Central memory CD4-positive, alpha-beta T cell (primary cell): ENCODE measurements around the gene SLC39A9.
A peak's percentile ranks its signal among the peaks of the same experiment; 100 is the strongest.
"Not testable (repeated sequence)": the region's sequence is repeated elsewhere in the genome, so short reads cannot be mapped to it uniquely, and the experiment has no call there.

ENCODE experiments used
- DNase-seq: peaks from one replicate; pipeline ENCODE4 v3.0.0; 2022

SLC39A9 gene

DNA sequence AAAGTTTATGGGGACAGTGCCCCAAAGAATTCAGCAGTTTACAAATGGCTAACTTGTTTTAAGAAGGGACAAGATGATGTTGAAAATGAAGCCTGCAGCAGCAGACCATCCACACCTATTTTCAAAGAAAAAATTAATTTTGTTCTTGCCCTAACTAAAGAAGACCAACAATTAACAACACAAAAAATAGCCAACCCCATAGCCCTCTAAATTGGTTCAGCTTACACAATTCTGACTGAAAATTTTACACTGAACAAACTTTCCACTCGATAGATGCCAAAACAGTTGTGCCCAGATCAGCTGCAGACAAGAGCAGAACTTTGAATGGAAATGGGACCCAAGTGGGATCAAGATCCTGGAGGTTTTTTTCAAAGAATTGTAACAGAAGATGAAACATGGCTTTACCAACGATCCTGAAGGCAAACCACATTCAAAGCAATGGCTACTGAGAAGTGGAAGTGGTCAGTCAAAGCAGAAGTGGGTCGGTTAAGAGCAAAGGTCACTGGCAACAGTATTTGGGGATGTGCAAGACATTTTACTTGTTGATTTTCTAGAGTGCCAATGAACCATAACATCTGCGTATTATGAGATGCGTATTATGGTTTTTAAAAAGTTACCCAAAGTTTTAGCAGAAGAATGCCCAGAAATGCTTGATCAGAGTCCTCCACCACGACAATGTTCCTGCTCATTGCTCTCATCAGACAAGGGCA lies 30.0 kb downstream of the SLC39A9 start:
- DNase-seq, result no peak

GRCh38 chr14:69429643-69430042 lies 31.2 kb downstream of the SLC39A9 start:
- no peak for DNase-seq

DNA sequence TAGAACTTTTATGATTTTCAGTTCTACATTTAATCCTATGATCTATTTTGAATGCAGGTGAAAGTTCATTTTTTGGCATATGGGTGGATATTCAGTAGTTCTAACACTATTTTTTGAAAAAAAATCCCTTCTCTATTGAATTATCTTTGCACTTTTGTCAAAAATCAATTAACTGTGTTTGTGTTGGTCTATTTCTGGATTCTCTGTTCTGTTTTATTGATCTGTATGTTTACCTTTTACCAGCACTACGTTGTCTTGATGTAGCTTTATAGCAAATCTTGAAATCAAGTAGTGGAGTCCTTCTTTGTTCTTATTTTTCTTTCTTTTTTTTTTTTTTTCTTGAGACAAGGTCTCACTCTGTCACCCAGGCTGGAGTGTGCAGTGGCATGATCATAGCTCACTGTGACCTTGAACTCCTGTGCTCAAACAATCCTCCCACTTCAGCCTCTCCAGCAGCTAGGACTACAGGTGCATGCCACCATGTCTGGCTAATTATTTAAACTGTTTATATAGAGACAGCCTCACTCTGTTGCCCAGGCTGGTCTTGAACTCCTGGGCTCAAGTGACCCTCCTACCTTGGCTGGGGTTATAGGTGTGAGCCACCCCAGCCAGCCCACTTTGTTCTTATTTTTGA lies 31.9 kb downstream of the SLC39A9 start:
- no peak for DNase-seq

DNA sequence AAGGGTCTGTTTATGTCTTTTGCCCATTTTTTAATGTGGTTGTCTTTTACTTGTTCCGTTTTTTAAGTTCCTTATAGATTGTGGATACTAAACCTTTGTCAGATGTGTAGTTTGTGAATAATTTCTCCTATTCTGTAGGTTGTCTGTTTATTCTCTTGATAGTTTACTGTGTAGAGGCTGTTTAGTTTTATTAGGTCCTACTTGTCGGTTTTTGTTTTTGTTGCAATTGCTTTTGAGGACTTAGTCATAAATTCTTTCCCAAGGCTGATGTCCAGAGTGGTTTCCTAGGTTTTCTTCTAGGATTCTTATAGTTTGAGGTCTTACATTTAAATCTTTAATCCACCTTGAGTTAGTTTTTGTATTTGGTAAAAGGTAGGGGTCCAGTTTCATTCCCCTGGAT lies 33.9 kb downstream of the SLC39A9 start:
- no peak for DNase-seq

- DNase-seq, result no peak
Measured at GRCh38 chr14:69439521-69440270, 41.2 kb downstream of the SLC39A9 start.

- DNase-seq, result no peak
Measured at GRCh38 chr14:69441948-69442347, 43.5 kb downstream of the SLC39A9 start.

DNA sequence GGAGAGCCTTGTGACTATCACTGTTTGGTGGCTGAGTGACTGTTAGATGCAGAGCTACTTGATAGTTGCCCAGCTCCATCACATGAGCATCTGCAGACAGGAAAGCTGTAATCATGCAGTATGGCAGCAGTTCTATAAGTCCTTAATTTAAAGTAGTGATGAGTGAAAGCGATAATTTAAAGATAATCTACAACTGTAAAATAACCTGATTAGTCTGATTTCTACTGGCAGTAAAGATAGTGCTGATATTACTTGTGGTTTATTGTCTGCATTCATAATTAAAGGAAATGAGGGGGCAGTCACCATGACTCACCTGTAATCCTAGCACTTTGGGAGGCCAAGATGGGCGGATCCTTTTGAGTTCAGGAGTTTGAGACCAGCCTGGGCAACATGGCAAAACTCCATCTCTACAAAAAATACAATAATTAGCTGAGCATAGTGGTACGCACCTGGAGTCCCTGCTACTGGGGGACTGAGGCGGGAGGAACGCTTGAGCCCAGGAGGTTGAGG lies 44.9 kb downstream of the SLC39A9 start:
- DNase-seq, result no peak

- DNase-seq, result no peak
Measured at GRCh38 chr14:69449216-69449615, 50.7 kb downstream of the SLC39A9 start.

GRCh38 chr14:69451941-69452340 lies 53.4 kb downstream of the SLC39A9 start:
- DNase-seq, result no peak

DNA sequence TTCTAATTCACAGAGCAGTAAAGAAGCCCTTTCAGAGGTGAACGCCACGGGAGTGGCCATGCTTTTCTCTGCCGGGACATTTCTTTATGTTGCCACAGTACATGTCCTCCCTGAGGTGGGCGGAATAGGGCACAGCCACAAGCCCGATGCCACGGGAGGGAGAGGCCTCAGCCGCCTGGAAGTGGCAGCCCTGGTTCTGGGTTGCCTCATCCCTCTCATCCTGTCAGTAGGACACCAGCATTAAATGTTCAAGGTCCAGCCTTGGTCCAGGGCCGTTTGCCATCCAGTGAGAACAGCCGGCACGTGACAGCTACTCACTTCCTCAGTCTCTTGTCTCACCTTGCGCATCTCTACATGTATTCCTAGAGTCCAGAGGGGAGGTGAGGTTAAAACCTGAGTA lies 59.9 kb downstream of the SLC39A9 start:
- DNase-seq, result no peak

- DNase-seq, result no peak
Measured at GRCh38 chr14:69459122-69459521, 60.6 kb downstream of the SLC39A9 start.

DNA sequence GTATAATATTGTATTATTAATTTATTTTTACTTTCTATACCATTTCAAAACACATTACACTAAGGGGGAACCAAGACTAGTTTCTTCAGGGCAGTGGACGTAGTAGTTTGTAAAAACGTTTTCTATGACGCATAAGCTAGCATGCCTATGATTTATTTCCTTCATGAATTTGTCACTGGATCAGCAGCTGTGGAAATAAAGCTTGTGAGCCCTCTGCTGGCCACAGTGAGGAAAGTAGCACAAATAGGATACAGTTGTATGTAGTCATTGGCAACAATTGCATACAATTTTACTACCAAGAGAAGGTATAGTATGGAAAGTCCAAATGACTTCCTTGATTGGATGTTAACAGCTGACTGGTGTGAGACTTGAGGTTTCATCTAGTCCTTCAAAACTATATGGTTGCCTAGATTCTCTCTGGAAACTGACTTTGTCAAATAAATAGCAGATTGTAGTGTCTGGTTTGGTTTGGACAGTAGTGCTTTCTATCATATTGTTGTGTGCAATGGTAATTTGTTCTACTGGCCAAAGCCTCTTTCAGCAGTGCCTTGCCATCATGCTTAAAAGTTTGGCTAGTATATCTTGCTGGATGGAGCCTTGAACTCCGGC lies 61.7 kb downstream of the SLC39A9 start:
- peak; percentile 34 for DNase-seq

DNA sequence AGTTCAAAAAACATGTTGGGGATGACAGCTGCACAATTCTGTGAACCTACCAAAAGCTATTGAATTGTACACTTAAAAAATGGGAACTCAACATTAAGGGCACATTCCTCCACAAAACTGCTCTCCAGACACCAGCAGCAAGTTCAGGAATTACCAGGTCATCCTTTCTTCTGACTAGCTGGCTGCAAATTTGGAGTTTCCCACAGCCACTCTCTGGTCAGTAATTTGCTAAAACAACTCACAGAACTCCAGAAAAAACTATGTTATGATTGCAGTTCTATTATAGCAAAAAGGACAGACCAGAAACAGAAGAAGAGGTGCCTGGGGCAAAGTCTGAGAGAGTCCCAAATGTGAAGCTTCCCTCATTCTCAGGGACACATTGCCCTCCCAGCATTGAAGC lies 65.9 kb downstream of the SLC39A9 start:
- DNase-seq, result no peak

GRCh38 chr14:69464829-69465228 lies 66.3 kb downstream of the SLC39A9 start:
- DNase-seq, result no peak

GRCh38 chr14:69468949-69469348 lies 70.5 kb downstream of the SLC39A9 start:
- DNase-seq, result no peak

DNA sequence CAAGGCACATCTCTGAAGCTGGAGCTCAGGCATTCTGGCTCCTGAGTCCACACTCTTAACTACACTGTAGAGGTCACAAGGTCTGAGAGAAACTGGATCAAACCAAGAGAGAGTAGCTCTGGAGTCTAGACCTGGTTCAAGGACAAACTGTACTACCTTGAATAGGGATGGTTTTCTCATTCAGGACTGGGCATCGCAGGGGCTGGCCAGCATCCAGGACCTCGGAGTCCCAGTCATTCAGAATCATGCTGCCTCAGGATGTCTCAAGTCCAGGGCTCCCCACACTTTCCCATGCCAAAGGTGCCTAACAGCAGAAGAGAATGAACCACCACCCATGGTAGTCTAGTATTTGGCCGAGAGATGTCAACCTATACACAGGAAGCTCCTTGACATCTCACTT lies 72.9 kb downstream of the SLC39A9 start:
- DNase-seq, result no peak

DNA sequence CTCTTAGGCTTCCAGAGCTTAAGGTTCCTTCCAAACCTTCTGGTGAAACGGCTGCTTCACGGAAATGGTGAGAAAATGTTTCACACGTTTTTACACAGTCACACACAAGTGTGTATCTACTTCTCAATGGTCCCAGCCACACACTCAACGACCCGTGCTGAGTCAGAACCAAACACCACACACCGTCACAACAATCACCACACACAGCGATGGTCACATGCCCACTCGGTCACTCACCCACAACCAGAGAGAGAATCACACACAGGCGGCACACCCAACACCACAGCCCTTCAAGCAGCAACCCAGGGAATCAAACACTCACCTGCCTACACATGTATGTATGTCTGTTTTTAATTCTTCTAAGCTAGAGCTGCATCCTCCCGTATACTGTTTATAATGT lies 73.4 kb downstream of the SLC39A9 start:
- no peak for DNase-seq

- no peak for DNase-seq
Measured at GRCh38 chr14:69473260-69473659, 74.8 kb downstream of the SLC39A9 start.

- no peak for DNase-seq
Measured at GRCh38 chr14:69473946-69474345, 75.5 kb downstream of the SLC39A9 start.

DNA sequence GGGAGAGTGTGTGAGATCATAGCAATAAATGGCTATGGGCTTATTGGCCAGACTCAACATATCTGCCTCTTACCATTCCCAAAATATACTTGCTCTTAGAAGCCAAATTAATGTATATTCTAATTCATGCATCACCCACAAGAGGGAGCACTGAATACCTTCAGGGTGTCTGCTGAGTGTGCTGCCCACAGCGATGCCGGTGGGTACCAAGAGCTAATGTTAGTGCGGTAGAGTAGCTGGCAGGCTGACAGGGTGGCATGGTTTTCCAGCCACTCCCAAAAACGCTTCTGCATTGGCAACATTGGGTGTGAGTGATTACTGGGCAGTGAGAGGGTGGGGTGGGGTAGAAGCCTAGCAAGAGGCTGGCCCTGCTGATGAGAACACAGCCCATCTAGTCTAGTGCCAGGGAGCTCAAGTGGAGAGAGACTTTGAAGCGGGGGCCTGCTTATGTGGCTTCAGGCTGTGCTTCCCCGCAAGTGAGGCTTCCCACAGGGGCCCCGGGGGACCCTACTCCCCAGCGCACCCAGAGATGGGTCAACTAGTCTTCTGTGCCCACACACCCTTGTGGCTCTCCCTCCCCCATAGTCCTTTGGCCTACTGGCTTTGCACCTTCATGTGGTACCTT lies 76.8 kb downstream of the SLC39A9 start:
- DNase-seq, result no peak

DNA sequence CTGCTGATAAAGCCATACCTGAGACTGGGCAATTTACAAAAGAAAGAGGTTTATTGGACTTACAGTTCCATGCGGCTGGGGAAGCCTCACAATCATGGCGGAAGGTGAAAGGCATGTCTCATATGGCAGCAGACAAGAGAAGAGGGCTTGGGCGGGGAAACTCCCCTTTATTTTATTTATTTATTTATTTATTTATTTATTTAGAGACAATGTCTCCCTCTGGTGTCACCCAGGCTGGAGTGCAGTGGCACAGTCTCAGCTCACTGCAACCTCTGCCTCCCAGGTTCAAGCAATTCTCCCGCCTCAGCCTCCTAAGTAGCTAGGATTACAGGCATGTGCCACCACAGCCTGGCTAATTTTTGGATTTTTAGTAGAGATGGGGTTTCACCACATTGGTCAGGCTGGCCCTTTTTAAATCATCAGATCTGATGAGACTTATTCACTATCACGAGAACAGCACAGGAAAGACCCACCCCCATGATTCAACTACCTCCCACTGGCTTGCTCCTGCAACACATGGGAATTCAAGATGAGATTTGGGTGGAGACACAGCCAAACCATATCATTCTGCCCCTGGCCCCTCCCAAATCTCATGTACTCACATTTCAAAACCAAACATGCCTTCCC lies 78.4 kb downstream of the SLC39A9 start:
- not testable (repeated sequence) for DNase-seq

GRCh38 chr14:69478055-69478454 lies 79.6 kb downstream of the SLC39A9 start:
- not testable (repeated sequence) for DNase-seq
